ENCODE results near the gene YIF1B. TPM values are rescaled to one million over a fixed set of nuclear protein-coding genes. Genes with fewer than 3 reads are reported as not detected.
"Not testable (repeated sequence)": the region's sequence is repeated elsewhere in the genome, so short reads cannot be mapped to it uniquely, and the experiment has no call there.

Gene YIF1B
- total RNA-seq, 1 donor from 2014 or later, result 72.2 TPM

DNA sequence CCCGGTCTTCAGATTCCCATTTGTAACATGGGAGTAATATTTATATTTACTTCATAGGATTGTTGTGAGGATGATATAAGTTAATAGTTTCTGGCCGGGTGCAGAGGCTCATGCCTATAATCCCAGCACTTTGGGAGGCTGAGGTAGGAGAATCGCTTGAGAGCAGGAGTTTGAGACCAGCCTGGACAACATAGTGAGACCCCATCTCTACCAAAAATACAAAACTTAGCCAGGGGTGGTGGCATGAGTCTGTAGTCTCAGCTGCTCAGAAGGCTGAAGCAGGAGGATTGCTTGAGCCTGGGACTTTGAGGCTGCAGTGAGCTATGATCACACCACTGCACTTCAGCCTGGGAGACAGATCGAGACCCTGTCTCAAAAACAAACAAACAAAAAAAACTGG is 31.1 kb upstream of the YIF1B start:
- no peak for TF ChIP-seq CTCF (conservative IDR thresholded peaks at IDR 0.05; ENCODE audit: low read depth, low read length)

DNA sequence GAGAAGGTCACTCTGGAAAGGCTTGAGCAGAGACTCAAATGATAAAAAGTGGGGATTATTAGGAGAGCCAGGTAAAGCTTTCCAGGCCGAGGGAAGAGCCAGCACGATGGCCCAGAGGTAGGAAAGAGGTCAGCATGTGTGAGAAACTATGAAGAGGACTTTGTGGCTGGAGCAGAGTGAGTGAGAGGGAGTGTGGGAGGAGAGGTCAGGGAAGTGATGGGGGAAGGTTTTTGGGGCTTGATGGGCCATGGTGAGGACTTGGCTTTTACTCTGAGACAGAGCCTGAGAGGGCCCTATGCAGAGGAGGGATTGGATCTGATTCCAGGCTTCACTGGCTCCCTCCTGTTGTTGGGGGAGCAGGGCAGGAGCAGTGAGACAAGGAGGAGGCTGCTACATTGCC is 25.2 kb upstream of the YIF1B start:
- DNase-seq (ENCODE audit: low read depth), result no peak
- H3K4me3 ChIP-seq (ENCODE audit: low read depth, low read length), result no peak overlapping the region

More for the DNA sequence above, 31.1 kb upstream of the YIF1B start:
- no peak overlapping the region for H3K4me3 ChIP-seq (ENCODE audit: low read depth, low read length)
- no peak for DNase-seq (ENCODE audit: low read depth)

DNA sequence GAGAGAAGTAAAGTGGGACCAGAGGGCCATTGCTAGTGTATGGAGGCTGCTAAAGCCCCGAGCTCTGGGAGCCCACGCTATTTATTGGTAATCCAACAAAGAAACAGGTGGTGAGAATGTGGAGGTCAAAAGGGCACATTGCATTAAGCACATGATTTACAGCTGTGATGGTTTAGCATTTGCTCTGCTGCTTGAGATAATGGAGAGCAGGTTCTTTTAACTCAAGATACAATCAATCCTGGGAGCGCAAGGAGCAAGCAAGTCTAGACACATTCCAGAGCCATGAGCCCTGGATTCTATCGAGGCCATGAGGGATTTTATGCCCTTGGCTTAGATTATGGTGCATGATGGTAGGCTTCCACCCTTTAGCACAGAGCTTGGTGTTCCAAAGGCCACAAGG is 23.3 kb upstream of the YIF1B start:
- H3K4me3 ChIP-seq (ENCODE audit: low read depth, low read length); DNase-seq (ENCODE audit: low read depth): not testable (repeated sequence)

More for the DNA sequence above, 25.2 kb upstream of the YIF1B start:
- no peak for TF ChIP-seq CTCF (conservative IDR thresholded peaks at IDR 0.05; ENCODE audit: low read depth, low read length)

- peak overlapping the region; percentile 79 for H3K4me3 ChIP-seq (ENCODE audit: low read depth, low read length)
- DNase-seq (ENCODE audit: low read depth), result no peak
- TF ChIP-seq CTCF (conservative IDR thresholded peaks at IDR 0.05; ENCODE audit: low read depth, low read length), result no peak
Observed at GRCh38 chr19:38337360-38337653, 21.6 kb upstream of the YIF1B start.

- peak; percentile 67 for DNase-seq (ENCODE audit: low read depth)
- TF ChIP-seq CTCF (conservative IDR thresholded peaks at IDR 0.05; ENCODE audit: low read depth, low read length), result no peak
- H3K4me3 ChIP-seq (ENCODE audit: low read depth, low read length), result peak overlapping the region; percentile 79
Observed at GRCh38 chr19:38336638-38337359, 21.1 kb upstream of the YIF1B start.

DNA sequence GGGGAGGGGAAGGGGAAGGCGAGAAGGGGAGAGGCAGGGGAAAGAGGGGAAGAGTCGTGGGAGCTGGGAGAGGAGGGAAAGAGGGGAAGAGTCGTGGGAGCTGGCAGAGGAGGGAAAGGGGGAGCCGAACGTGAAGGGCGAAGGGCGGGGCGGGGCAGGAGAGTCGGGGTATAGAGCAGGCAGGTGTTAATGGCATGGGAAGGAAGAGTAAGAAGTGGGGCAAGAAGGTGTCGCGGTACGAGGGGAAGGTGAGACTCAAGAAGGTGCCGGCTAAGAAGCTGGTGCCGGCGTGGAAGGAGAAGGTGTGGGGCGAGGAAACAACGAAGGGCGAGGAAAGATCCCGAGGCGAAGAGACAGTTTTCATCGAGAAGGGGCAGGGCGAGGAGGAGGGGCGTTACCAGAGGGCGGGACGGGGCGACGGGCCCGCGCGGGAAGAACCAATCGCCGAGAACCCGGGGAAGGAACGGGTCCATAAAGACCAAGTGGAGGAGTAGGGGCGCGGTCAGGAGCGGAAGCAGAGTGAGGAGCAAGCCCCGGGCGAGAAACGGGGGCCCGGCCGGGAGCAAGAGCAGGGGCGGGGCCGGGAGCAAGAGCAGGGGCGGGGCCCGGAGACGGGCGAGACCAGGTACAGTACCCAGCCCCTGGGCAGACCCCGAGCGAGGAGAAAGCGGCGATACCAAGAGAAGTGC is 20.3 kb upstream of the YIF1B start:
- no peak for TF ChIP-seq CTCF (conservative IDR thresholded peaks at IDR 0.05; ENCODE audit: low read depth, low read length)
- H3K4me3 ChIP-seq (ENCODE audit: low read depth, low read length), result peak overlapping the region; percentile 79
- DNase-seq (ENCODE audit: low read depth), result no peak

GRCh38 chr19:38333245-38333644 is 17.5 kb upstream of the YIF1B start:
- DNase-seq (ENCODE audit: low read depth), result no peak
- no peak for TF ChIP-seq CTCF (conservative IDR thresholded peaks at IDR 0.05; ENCODE audit: low read depth, low read length)
- no peak overlapping the region for H3K4me3 ChIP-seq (ENCODE audit: low read depth, low read length)
